Measurements from ENCODE around the gene ELF1.

ELF1 gene

GRCh38 chr13:41006306-41006705 is 12.8 kb downstream of the ELF1 start:
- no peak for DNase-seq (ENCODE audit: low spot score)

- DNase-seq (ENCODE audit: low spot score) = no peak
Observed at GRCh38 chr13:41005704-41006103, 13.4 kb downstream of the ELF1 start.

DNA sequence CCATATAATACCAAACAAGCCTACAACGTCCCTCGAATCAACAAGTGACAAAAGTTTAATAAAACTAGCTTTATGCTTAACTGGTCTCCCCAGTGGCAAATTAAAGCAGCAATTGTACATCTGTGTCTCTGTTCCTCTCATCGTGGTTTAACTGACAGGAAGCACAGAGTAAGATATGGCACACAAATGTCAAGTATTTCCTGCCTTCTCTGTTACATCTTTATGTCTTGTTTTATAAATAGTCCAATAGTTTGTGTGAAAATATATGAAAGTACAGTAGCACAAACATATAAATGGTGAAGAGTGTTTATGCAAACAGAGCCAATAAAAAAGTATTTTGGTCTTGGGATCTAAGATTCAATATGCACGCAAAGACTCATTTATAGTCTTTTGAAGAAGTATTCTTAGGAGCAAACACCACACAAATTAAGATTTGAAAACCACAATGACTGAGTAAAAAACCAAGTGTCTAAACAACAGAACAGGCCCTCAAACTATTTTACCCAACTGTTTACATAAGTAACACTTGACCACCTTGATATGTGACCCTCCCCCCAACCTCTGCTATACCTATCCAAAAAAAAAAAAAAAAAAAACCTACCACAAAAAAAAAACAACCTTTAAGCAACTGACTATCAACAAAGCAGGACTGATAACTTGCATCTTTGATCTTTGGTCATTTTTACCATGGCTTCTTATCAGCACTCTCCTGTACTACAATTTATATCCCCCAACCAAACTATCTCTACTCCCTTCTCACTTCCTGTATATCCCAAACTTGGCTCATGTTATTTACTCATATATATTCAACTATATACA is 14.0 kb downstream of the ELF1 start:
- no peak for DNase-seq (ENCODE audit: low spot score)

- no peak for DNase-seq (ENCODE audit: low spot score)
Observed at GRCh38 chr13:41002606-41003005, 16.5 kb downstream of the ELF1 start.

- DNase-seq (ENCODE audit: low spot score) = no peak
Observed at GRCh38 chr13:41001695-41002094, 17.4 kb downstream of the ELF1 start.

DNA sequence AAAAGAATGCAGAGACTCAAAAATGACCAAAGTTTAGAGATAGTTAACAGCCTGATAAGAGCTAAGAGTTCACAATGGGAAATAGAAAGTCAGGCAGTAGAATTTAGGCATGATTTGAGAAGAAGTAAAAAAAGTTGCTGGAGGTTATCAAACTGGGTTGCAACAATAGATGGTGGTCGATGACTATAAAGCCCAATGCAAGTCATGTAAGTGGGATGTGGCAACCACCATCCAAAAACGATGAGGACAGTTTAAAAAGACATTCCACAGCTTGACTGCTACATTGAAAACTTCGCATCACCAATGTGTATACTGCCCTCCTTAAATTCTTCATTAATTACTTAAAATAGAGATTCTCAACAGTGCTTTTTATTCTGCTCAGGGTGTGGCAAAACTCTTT is 19.7 kb downstream of the ELF1 start:
- no peak for DNase-seq (ENCODE audit: low spot score)

- peak; percentile 29 for DNase-seq (ENCODE audit: low spot score)
Observed at GRCh38 chr13:40996426-40997092, 22.6 kb downstream of the ELF1 start.

DNA sequence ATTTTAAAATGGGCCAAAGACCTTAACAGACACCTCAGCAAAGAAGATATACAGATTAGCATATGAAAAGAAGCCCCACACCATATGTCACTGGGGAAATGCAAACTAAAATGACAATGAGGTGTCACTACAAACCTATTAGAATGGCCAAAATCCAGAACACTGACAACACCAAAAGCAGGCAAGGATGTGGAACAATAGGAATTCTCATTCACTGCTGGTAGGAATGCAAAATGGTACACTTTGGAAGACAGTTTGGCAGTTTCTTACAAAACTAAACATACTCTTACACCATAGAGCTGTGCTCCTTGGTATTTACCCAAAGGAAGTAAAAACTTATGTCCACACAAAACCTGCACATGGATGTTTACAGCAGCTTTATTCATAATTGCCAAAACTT is 23.1 kb downstream of the ELF1 start:
- no peak for DNase-seq (ENCODE audit: low spot score)

DNA sequence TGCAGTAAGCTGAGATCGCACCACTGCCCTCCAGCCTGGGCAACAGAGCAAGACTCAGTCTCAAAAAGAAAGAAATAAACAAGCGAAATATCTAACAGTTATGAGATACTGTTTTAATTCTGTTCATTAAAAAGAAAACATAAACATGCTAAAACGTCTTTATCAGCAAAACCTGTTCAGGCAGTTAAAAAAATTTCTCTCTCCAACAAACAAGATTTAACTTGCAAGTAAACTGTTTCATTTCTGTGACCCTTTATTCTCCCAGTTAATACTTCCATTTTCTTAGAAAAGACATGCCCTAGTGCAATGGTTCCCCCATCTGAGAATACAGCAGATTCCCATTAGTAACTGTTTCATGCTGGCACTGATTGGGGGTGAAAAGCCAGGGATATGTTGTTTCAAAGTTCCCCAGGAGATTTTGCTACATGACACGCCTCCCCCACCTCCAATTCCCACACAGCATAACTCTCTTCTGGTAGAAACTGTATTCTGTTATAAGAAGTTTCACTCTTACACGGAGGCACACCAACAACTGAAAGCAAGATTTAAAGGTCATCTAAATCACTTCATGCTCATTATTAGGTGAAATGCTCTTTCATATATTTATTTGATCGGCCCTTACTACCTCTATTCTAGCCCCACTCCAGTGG is 24.4 kb downstream of the ELF1 start:
- no peak for DNase-seq (ENCODE audit: low spot score)

DNA sequence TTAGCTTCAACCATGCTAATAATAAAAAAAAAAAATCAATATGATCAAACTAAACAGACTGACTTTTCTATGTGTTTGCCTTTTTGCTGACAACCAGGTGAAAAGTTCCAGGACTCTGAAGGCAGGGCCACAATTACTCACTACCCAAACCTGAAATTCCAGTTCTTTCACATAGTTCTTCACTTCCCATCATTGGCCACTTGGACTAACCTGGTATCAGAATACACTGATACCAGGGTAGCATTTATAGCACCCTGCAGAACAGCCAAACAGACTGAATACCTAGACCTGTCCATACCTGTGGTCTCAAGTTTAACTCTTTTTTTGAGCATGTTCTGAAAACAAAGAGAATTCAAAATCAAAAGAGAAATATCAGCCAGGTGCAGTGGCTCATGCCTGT is 25.1 kb downstream of the ELF1 start:
- no peak for DNase-seq (ENCODE audit: low spot score)

DNA sequence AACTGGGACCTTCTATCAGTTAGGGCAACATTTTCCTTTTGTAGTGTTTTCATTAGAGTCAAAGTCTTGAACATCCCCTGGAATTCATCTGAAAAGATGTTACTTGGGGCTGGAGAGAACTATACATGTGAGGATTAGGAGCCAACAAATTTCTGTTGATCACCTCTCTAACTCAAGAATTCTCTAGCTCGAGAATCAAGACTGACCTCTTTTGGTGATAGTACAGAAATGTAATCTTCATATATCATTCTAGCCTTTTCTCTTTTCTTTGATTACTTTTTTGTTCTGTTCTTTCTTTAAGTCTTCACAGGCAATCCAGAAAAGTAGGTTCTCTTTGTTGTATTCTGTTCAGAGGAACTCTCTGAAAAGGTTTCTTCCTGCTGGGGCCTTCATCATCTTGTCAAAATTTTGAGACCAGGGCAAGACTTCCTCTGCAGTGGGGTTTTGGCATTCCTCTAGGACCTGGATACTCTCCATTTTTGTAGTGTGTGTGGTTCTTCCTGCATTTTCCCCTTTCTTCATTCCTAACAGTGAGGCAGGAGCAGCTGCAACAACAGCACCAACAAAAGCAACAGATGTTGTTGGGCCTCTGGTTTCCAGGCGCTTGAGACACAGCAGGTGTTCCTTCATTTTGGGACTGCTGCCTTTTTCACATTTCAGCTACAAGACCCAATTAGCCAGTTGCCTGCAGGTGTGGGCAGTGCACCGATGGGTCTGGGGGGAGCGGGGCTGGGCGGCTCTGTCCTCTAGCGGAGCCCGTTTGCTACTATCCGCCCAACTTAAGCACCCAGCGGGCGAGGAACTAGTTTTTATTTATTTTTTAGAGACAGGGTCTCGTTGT is 26.2 kb downstream of the ELF1 start:
- no peak for DNase-seq (ENCODE audit: low spot score)

DNA sequence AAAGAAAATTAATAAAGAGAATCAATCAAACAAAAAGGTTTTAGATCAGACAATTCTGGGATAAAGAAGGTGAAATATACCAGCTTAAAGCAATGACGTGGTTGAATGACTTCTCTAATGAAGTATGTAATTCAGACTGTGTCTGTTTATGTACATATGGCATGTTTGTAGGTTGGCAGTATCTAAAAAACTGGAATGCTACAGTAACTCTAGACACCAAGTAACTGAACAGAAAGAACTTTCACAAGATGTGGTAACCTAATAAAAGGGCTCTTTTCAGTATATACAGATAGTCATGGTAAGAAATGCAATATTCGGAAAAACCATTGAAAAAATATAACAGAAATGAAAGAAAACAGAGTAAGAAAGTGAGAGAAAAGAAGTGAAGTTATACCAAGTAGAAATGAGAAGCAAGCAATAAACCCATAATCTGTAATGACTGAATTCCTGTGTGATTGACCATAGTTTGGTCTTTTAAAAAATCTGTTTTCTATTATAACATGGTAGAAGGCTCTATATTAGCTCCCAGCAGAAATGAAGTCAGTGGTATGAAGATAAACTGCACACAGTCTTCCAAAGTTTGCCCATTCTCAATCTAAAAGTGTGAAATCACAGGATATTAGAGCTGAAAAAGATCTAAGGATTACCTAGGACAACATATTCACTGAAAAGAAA is 31.4 kb downstream of the ELF1 start:
- DNase-seq (ENCODE audit: low spot score) = no peak

DNA sequence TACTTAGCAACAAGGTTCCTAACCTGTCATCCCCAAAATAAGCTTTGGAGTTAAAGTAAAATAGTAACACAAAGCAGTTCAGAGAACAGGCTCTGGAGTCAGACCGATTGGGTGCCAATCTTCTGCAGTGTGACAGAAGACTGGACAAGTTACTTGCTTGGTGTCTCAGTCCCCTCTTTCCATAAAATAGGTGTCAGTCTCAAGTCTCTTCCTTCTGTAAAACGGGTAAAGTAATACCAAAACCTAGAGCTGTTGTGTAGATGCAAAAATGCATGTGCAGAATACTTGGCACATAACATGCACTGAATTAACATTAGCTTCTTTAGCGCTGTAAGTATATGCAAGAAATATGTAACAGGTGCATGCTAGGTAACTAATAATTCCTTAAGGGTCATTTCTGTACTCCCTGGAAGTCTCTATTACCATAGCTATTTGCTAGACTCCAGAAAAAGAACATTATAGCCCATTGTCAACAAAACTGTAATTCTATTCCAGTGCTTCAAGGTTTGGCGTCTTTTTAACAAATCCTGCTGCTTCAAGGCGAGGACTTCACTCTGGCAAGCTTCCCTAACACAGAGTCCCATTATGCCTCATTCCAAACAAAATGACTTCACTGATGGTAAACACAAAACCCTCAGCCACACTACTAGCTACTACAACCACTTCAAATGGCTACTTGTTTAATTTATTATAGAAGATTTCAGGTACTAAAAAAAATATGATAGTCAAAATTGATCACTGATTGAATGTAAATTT is 32.8 kb downstream of the ELF1 start:
- peak; percentile 72 for DNase-seq (ENCODE audit: low spot score)

GRCh38 chr13:40985381-40986100 is 33.6 kb downstream of the ELF1 start:
- peak; percentile 51 for DNase-seq (ENCODE audit: low spot score)

DNA sequence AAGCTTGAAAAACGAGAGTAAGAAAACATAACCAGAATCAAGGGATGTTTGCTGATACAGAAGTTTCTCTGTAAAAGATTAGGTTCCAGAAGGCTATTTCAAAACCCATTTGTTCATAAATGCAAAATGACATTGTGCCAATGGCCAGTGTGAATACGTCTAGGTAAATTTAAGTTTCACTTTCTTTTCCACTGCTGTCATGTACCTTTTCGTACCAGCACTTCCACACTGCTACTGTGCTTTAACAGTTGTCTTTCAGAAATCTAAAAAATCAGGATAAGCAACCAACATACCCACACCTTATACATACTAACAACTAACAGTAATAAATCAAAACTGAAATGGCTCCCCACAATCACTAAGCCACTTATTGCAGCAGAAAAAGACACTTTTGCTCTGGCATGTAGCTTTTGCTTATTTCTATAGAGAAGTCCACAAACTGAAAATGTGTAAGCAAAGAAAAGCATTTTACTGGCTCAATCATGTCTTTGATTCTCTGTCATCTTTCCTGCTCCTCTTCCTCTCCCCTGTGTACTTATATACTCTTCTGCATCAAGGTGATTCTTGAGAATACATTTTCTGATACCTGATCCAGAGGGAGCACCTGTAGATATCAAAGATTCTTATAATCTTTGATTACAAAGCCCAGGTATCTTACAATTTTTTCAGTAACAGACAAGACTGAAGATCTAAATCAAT is 34.3 kb downstream of the ELF1 start:
- peak; percentile 44 for DNase-seq (ENCODE audit: low spot score)

DNA sequence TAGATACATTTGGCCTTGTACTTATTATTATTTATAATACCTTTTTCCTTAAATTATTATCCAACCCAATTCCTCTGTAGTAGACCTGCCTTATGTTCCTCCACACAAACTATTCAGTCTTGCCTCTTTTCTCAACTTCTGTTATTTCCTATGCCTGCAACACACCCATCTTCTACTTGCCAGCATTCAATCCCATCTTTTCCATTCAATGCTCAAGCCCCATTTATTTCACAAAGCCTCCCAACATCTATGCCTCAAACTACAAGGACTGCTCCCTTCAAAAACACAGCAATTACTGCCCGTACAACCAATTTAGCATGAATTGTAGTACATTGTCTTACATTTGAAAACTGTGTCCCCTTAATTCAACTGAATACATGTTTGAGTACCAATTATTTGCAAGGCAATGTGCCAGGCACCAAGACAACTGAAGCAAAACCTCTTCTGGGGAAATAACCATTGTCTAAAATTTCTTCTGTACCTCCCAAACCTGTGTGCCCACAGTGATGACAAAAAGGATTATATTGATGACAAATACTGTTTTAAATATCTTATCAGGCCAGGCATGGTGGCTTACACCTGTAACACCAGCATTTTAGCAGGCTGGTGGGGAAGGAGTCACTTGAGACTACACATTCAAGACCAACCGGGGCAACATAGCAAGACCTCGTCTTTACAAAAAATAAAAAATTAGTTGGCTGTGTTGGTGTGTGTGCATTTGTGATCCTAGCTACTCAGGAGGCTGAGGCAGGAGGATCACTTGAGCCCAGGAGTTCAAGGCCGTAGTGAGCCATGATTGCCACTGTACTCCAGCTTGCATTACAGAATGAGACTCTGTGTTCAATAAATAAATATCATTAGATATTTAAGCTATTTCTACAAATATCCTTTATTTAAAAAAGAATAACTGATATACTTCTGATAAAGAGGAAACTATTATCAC is 35.1 kb downstream of the ELF1 start:
- peak; percentile 35 for DNase-seq (ENCODE audit: low spot score)

DNA sequence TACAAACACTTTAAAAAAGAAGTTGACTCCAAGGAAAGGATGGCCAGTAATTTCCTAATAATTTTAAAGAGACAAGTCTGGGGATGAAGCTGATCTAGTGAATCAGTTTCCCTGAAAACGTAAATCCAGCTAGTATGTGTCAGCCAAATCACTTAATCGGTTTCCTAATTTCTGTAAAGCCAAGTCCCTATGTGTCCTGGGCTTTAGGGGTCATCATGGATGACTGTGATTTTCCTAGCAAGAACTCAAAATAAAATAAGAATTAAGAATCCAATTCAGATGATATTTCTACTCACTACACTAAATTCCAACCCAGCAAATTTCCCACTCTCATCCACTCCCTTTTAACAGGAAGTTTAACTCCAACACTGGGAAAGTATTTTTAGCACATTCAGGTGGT is 35.9 kb downstream of the ELF1 start:
- DNase-seq (ENCODE audit: low spot score) = peak; percentile 37

GRCh38 chr13:40982772-40983171 is 36.3 kb downstream of the ELF1 start:
- peak; percentile 74 for DNase-seq (ENCODE audit: low spot score)

All from globus pallidus (tissue), 1 donor.